Measurements from ENCODE around the gene NISCH. TPM values are rescaled to one million over a fixed set of nuclear protein-coding genes. Genes with fewer than 3 reads are reported as not detected.

Gene NISCH
- total RNA-seq, 6 experiments from 2014 or later, result 46.4 to 62.5 (median 55.8) TPM

GRCh38 chr3:52456169-52456799 is 880 bp downstream of the NISCH start:
- Mint-ChIP-seq H3K9me3 (no peaks in the 10 kb centered on the region), H3K36me3 (ENCODE audit: low read depth) (peaks cover 24% of the 10 kb centered on the region), H3K4me3 (peak overlapping the region; percentile 99), H3K27me3 (ENCODE audit: insufficient read depth) (peaks cover 7% of the 10 kb centered on the region), H3K27ac (peak overlapping the region; percentile 92), H3K4me1 (ENCODE audit: low read depth) (peaks cover 32% of the 10 kb centered on the region)
- no peak for DNase-seq
- TF ChIP-seq, protein P1, sequence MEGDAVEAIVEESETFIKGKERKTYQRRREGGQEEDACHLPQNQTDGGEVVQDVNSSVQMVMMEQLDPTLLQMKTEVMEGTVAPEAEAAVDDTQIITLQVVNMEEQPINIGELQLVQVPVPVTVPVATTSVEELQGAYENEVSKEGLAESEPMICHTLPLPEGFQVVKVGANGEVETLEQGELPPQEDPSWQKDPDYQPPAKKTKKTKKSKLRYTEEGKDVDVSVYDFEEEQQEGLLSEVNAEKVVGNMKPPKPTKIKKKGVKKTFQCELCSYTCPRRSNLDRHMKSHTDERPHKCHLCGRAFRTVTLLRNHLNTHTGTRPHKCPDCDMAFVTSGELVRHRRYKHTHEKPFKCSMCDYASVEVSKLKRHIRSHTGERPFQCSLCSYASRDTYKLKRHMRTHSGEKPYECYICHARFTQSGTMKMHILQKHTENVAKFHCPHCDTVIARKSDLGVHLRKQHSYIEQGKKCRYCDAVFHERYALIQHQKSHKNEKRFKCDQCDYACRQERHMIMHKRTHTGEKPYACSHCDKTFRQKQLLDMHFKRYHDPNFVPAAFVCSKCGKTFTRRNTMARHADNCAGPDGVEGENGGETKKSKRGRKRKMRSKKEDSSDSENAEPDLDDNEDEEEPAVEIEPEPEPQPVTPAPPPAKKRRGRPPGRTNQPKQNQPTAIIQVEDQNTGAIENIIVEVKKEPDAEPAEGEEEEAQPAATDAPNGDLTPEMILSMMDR (IDR thresholded peaks at IDR 0.05), result no peak

DNA sequence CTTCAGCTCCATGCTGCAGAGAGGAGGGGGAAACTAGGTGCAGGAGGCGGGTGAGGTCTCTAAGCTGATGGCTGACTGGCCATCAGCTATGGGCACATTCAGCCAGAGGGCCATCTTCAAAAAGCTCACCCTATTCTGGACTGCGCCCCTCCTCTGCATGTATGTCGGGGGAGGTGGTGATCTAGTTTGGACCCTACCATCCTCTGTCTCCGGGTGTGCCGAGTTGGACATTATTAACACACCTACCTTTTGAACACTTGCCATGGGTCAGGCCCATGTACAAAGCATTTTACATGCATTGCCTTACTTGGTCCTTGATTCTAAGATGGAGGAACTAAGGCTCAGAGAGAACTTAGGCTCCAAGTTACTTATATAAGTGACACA is 1.4 kb downstream of the NISCH start:
- H3K36me3 Mint-ChIP-seq (ENCODE audit: low read depth), result peaks cover 25% of the 10 kb centered on the region
- TF ChIP-seq, protein P1 (IDR thresholded peaks at IDR 0.05), result no peak
- DNase-seq, result no peak
- peak overlapping the region; percentile 92 for H3K27ac Mint-ChIP-seq
- no peaks in the 10 kb centered on the region for H3K9me3 Mint-ChIP-seq
- H3K27me3 Mint-ChIP-seq (ENCODE audit: insufficient read depth), result peaks cover 7% of the 10 kb centered on the region
- H3K4me1 Mint-ChIP-seq (ENCODE audit: low read depth), result peaks cover 32% of the 10 kb centered on the region
- H3K4me3 Mint-ChIP-seq, result peak overlapping the region; percentile 99

DNA sequence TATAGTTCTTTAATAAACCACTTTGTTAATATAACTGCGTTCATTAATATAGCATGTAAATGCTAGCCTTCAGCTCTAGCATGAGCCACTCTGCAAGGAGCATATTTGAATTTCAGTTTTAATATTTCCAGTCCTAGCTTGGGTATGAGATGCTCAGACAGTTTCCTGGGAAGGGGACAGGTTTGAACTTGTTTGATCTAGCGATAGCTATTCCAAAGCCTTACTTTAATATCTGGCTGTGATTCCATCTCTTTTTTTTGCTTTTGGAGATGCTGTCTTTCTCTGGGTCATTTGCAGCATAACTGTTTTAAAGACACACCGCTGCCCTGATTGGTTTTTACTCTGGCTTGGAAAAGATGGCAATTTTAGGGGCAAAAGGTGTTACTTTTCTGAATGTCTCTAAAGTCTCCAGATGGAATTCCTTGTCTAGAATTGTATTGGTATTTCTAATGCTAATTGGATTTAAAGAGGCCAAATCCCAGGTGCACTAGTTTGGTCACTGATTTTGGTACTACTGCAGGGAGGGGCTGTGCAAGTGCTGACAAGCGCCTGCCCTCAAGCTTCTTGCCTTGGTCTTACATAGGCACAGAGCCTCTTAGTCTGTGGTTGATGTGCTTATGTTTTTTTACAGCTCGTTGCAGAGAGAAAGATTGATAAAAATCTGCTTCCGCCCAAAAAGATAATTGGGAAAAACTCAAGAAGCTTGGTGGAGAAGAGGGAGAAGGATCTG is 2.8 kb downstream of the NISCH start:
- DNase-seq, result no peak
- Mint-ChIP-seq H3K9me3 (no peaks in the 10 kb centered on the region), H3K27me3 (ENCODE audit: insufficient read depth) (peaks cover 7% of the 10 kb centered on the region), H3K4me1 (ENCODE audit: low read depth) (peaks cover 32% of the 10 kb centered on the region), H3K27ac (no peak overlapping the region), H3K36me3 (ENCODE audit: low read depth) (peaks cover 28% of the 10 kb centered on the region), H3K4me3 (no peak overlapping the region)
- TF ChIP-seq, protein P1 (IDR thresholded peaks at IDR 0.05), result no peak

DNA sequence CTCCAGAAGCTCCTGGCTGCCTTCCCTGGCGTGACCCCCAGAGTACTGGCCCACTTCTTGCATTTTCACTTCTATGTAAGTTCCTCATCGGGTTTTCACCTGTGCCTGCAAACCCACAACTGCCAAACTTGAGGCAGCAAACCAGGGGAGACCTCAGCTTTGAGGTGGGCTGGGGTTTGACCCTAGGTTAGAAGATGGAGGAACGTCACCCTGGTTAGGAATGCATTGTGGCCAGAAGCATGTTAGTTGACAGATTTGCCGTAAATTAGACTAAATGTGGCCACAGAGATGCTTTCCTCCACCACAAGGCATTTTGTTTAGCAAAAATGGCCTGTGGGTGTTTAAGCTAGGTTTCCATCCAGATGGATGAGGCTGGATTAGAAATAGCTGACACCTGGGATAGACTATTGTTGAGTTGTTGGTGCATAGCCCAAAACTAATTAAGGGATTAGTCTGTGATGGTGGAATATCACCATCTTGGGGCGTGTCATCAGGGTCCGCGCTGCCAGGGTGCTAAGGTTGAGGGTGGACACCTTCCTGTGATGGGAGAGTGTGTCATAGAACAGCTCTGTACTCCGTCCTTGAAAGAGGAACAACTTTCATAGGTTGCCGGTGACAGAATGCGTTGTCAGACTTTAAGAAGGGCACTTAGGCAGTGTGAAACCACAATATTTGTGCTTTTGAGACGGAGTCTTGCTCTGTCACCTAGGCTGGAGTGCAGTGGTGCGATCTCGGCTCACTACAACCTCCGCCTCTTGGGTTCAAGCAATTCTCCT is 3.6 kb downstream of the NISCH start:
- Mint-ChIP-seq H3K4me3 (no peak overlapping the region), H3K9me3 (no peaks in the 10 kb centered on the region), H3K4me1 (ENCODE audit: low read depth) (peaks cover 32% of the 10 kb centered on the region), H3K27ac (no peak overlapping the region), H3K27me3 (ENCODE audit: insufficient read depth) (peaks cover 7% of the 10 kb centered on the region), H3K36me3 (ENCODE audit: low read depth) (peaks cover 31% of the 10 kb centered on the region)
- TF ChIP-seq, protein P1 (IDR thresholded peaks at IDR 0.05), result no peak
- DNase-seq, result no peak

DNA sequence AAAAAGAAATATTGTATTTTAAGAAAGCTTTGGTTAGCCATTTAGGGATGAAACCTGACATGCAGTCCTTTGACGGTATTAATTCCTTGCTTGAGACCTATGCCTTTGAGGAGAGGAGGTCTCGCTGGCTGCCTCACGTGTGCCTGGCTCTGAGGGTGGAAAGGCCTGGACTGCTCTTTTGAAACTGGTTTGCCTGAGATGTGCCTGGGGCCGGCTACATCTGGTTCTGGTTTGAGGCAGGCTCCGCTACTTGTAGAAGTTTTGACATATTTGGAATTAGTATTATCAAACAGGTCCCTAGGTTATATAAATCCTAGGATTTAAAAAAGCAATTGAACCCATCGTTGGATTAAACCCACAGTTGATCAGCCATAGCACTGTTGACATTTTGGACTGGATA is 6.5 kb downstream of the NISCH start:
- Mint-ChIP-seq H3K27me3 (ENCODE audit: insufficient read depth) (no peaks in the 10 kb centered on the region; the same call in 1 of the 2 replicates), H3K4me1 (ENCODE audit: low read depth) (peaks cover 30% of the 10 kb centered on the region), H3K36me3 (ENCODE audit: low read depth) (peaks cover 41% of the 10 kb centered on the region), H3K4me3 (no peak overlapping the region), H3K27ac (no peak overlapping the region), H3K9me3 (no peaks in the 10 kb centered on the region)
- TF ChIP-seq, protein P1 (IDR thresholded peaks at IDR 0.05), result no peak
- DNase-seq, result no peak
